ENCODE results near the gene GPC5.
"Not testable (repeated sequence)": the region's sequence is repeated elsewhere in the genome, so short reads cannot be mapped to it uniquely, and the experiment has no call there.

The GPC5 gene

DNA sequence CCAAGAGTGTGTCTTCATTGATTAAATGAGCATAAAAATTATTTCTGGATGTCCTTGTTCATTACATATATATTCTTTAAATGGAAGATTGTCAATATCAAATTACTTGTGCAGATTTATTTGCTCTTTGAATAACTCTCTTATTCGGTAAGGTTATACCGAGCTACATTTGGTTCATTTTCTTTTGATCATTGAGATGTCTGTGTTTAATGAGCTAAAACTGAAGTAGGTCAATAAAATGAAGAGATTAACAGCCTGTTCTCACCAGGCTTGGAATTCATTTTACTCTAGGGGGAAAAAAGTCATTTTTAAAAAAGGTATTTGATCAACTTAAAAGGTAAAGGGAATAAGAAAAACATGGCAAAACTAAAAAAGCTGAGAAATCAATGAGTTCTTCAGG lies 10.6 kb downstream of the GPC5 start:
- no peaks in the 10 kb centered on the region for H3K27me3 ChIP-seq (ENCODE audit: control insufficient read depth, insufficient read depth, low read length)
- H3K4me1 ChIP-seq (ENCODE audit: control insufficient read depth, insufficient read depth, low read length) = no peaks in the 10 kb centered on the region
- H3K36me3 ChIP-seq (ENCODE audit: control insufficient read depth, insufficient read depth, low read length) = no peaks in the 10 kb centered on the region
- H3K4me3 ChIP-seq (ENCODE audit: low read length) = no peak overlapping the region
- H3K9ac ChIP-seq (ENCODE audit: low read length) = no peak overlapping the region
- no peaks in the 10 kb centered on the region for H3K9me3 ChIP-seq (ENCODE audit: control insufficient read depth, low read length)

DNA sequence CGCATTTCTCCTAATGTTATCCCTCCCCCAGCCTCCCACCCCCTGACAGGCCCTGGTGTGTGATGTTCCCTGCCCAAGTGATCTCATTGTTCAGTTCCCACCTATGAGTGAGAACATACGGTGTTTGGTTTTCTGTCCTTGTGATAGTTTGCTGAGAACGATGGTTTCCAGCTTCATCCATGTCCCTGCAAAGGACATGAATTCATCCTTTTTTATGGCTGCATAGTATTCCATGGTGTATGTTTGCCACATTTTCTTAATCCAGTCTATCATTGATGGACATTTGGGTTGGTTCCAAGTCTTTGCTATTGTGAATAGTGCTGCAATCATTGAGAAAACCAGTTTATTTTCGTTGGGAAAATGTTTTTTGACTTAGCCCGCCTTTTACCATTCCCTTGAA lies 18.2 kb downstream of the GPC5 start:
- not testable (repeated sequence) for H3K36me3 ChIP-seq (ENCODE audit: control insufficient read depth, insufficient read depth, low read length); H3K4me3 ChIP-seq (ENCODE audit: low read length); H3K27me3 ChIP-seq (ENCODE audit: control insufficient read depth, insufficient read depth, low read length); H3K4me1 ChIP-seq (ENCODE audit: control insufficient read depth, insufficient read depth, low read length); H3K9me3 ChIP-seq (ENCODE audit: control insufficient read depth, low read length); H3K9ac ChIP-seq (ENCODE audit: low read length)

DNA sequence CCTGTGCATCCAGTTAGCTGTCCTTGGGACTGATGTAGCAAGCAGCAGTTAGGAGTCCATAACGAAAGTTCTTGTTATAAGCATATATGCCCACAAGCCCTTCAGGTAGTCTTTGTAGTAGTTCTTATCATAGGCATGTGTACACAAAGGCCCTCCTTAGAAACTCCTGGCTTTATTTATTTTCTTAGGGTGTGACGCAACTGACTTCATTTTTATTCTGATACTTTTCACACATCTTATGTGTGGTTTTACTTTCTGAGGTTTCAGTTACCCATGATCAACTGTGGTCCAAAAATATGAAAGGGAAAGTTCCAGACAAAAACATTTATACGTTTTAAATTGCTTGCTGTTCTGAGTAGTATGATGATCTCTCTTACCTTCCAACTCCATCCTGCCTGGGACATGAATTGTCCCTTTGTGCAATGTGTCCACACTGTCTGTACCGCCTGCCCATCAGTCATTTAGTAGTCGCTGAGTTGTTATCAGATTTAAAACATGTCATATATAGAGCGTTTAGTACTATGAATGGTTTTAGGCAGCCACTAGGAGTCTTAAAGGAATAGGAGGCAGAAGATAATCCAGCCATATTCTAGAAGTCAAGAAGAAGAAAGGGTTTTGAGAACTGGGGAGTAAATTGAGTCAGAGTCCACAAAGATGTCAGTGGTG lies 19.4 kb downstream of the GPC5 start:
- H3K36me3 ChIP-seq (ENCODE audit: control insufficient read depth, insufficient read depth, low read length) = no peaks in the 10 kb centered on the region
- no peaks in the 10 kb centered on the region for H3K4me1 ChIP-seq (ENCODE audit: control insufficient read depth, insufficient read depth, low read length)
- H3K9ac ChIP-seq (ENCODE audit: low read length) = no peak overlapping the region
- H3K4me3 ChIP-seq (ENCODE audit: low read length) = no peak overlapping the region
- H3K27me3 ChIP-seq (ENCODE audit: control insufficient read depth, insufficient read depth, low read length) = no peaks in the 10 kb centered on the region
- no peaks in the 10 kb centered on the region for H3K9me3 ChIP-seq (ENCODE audit: control insufficient read depth, low read length)

DNA sequence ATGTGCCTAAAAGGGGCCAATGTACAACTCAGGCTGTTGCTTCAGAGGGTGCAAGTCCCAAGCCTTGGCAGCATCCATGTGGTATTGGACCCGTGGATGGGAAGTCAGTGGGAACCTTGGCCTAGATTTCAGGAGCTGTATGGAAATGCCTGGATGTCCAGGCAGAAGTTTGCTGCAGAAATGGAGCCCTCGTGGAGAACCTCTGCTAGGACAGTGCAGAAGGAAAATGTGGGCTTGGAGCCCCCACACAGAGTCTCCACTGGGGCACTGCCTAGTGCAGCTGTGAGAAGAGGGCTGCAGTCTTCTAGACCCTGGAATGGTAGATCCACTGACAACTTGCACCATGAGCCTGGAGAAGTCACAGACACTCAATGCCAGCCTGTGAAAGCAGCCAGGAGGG lies 28.5 kb downstream of the GPC5 start:
- Histone ChIP-seq H3K4me1 (ENCODE audit: control insufficient read depth, insufficient read depth, low read length) (no peaks in the 10 kb centered on the region), H3K4me3 (ENCODE audit: low read length) (no peak overlapping the region), H3K36me3 (ENCODE audit: control insufficient read depth, insufficient read depth, low read length) (no peaks in the 10 kb centered on the region), H3K27me3 (ENCODE audit: control insufficient read depth, insufficient read depth, low read length) (no peaks in the 10 kb centered on the region), H3K9ac (ENCODE audit: low read length) (no peak overlapping the region), H3K9me3 (ENCODE audit: control insufficient read depth, low read length) (no peaks in the 10 kb centered on the region)

DNA sequence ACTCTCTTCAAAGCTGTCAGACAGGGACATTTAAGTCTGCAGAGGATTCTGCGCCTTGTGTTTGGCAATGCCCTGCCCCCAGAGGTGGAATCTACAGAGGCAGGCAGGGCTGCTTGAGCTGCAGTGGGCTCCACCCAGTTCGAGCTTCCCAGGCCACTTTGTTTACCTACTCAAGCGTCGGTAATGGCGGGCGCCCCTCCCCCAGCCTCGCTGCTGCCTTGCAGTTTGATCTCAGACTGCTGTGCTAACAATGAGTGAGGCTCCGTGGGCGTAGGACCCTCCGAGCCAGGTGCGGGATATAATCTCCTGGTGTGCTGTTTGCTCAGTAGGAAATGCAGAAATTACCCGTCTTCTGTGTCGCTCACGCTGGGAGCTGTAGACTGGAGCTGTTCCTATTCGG lies 40.3 kb downstream of the GPC5 start:
- not testable (repeated sequence) for H3K4me3 ChIP-seq (ENCODE audit: low read length); H3K9me3 ChIP-seq (ENCODE audit: control insufficient read depth, low read length); H3K9ac ChIP-seq (ENCODE audit: low read length); H3K27me3 ChIP-seq (ENCODE audit: control insufficient read depth, insufficient read depth, low read length); H3K36me3 ChIP-seq (ENCODE audit: control insufficient read depth, insufficient read depth, low read length); H3K4me1 ChIP-seq (ENCODE audit: control insufficient read depth, insufficient read depth, low read length)

DNA sequence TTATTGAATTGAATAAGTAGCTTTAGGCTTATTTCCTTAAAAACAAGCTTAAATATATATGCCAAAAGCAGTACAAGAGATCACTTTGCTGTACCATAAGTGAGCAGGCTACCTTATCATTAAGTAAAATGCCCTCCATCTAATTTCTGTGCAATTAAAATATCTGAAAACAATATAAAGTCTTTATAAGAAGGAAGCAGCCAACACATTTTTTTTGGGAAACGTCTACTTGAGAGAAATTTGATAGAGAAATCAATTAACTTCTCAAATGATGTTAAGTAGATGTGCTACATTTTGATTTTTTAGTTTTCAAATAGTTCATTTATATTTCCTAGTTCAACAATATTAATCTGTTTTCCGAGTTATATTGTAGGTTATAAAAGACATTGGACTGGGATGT lies 52.5 kb downstream of the GPC5 start:
- H3K27me3 ChIP-seq (ENCODE audit: control insufficient read depth, insufficient read depth, low read length) = no peaks in the 10 kb centered on the region
- no peak overlapping the region for H3K9ac ChIP-seq (ENCODE audit: low read length)
- no peaks in the 10 kb centered on the region for H3K4me1 ChIP-seq (ENCODE audit: control insufficient read depth, insufficient read depth, low read length)
- H3K36me3 ChIP-seq (ENCODE audit: control insufficient read depth, insufficient read depth, low read length) = no peaks in the 10 kb centered on the region
- H3K4me3 ChIP-seq (ENCODE audit: low read length) = no peak overlapping the region
- no peaks in the 10 kb centered on the region for H3K9me3 ChIP-seq (ENCODE audit: control insufficient read depth, low read length)

DNA sequence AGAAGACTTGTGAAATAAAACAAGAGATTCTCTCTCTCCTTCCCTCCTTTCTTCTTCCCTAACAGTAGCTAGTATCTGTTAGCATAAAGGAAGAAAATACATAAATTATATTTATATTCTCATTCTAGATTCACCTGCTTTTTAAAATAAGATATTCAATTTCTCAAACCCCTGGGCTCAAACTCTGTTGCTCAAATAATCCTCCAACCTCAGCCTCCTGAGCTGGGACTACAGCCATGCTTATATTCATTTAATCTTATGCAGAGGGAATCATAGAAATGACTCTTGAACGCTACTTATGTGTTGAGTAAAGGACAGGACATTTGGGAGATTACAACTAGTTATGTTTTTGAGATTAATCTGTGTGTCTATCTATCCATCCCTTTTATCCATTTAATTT lies 56.2 kb downstream of the GPC5 start:
- Histone ChIP-seq H3K4me1 (ENCODE audit: control insufficient read depth, insufficient read depth, low read length) (no peaks in the 10 kb centered on the region), H3K4me3 (ENCODE audit: low read length) (no peak overlapping the region), H3K9me3 (ENCODE audit: control insufficient read depth, low read length) (no peaks in the 10 kb centered on the region), H3K27me3 (ENCODE audit: control insufficient read depth, insufficient read depth, low read length) (no peaks in the 10 kb centered on the region), H3K36me3 (ENCODE audit: control insufficient read depth, insufficient read depth, low read length) (no peaks in the 10 kb centered on the region), H3K9ac (ENCODE audit: low read length) (no peak overlapping the region)

DNA sequence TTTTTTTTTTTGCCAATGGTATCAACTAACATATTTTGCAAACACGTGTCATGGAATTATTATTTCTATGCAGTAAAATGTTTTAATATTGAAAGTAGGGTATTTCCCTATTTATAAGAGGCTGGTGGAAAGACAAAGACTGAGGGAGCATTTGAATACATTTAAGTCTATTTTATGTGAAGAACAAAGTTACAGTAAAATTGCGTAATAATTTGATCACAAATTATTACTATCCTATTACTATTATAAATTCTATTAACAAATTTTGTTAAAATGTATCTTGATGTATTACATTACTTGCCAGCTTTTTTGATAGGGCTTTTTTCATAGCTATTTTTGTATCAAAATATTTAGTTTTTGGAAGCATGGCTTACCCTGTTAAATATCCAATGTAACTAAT lies 58.4 kb downstream of the GPC5 start:
- Histone ChIP-seq H3K9ac (ENCODE audit: low read length) (no peak overlapping the region), H3K27me3 (ENCODE audit: control insufficient read depth, insufficient read depth, low read length) (no peaks in the 10 kb centered on the region), H3K9me3 (ENCODE audit: control insufficient read depth, low read length) (no peaks in the 10 kb centered on the region), H3K4me1 (ENCODE audit: control insufficient read depth, insufficient read depth, low read length) (no peaks in the 10 kb centered on the region), H3K36me3 (ENCODE audit: control insufficient read depth, insufficient read depth, low read length) (no peaks in the 10 kb centered on the region), H3K4me3 (ENCODE audit: low read length) (no peak overlapping the region)

DNA sequence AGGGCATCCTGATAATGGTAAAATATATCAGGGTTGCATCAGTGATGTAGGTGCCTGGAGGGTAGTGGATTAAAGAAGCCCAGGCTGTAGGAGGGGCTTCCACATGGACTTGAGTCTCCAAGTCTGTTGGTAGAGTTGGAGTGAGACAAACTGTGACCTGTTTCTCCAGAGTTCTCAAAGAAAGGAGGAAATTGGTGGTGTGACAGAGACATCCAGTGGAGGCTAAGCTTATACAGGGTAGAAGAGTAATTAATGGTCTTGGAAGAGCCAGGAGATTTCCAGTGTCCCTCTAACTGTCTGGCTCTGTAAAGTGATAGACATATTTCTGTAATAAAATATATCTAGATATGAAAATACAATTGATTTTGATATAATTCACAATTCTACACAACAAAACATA lies 61.1 kb downstream of the GPC5 start:
- no peaks in the 10 kb centered on the region for H3K27me3 ChIP-seq (ENCODE audit: control insufficient read depth, insufficient read depth, low read length)
- H3K36me3 ChIP-seq (ENCODE audit: control insufficient read depth, insufficient read depth, low read length) = no peaks in the 10 kb centered on the region
- H3K9me3 ChIP-seq (ENCODE audit: control insufficient read depth, low read length) = no peaks in the 10 kb centered on the region
- no peaks in the 10 kb centered on the region for H3K4me1 ChIP-seq (ENCODE audit: control insufficient read depth, insufficient read depth, low read length)
- no peak overlapping the region for H3K9ac ChIP-seq (ENCODE audit: low read length)
- no peak overlapping the region for H3K4me3 ChIP-seq (ENCODE audit: low read length)

DNA sequence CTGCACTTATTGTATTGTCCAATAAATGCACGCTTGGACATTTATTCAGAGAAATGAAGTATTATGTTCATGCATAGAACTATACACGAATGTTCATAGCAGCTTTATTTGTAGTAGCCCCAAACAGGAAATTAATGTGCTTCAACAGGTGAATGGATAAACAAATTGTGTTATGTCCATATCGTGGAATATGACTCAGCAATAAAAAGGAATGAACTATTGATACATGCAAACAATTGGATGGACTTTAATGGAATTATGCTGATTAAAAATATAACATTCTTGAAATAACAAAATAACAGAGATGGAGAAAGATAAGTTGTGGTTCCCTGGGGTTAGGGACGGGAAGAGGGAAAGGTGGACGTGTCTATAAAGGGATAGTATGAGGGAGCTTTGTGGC lies 65.9 kb downstream of the GPC5 start:
- Histone ChIP-seq H3K4me1 (ENCODE audit: control insufficient read depth, insufficient read depth, low read length) (no peaks in the 10 kb centered on the region), H3K27me3 (ENCODE audit: control insufficient read depth, insufficient read depth, low read length) (no peaks in the 10 kb centered on the region), H3K9ac (ENCODE audit: low read length) (no peak overlapping the region), H3K36me3 (ENCODE audit: control insufficient read depth, insufficient read depth, low read length) (no peaks in the 10 kb centered on the region), H3K9me3 (ENCODE audit: control insufficient read depth, low read length) (no peaks in the 10 kb centered on the region), H3K4me3 (ENCODE audit: low read length) (no peak overlapping the region)

DNA sequence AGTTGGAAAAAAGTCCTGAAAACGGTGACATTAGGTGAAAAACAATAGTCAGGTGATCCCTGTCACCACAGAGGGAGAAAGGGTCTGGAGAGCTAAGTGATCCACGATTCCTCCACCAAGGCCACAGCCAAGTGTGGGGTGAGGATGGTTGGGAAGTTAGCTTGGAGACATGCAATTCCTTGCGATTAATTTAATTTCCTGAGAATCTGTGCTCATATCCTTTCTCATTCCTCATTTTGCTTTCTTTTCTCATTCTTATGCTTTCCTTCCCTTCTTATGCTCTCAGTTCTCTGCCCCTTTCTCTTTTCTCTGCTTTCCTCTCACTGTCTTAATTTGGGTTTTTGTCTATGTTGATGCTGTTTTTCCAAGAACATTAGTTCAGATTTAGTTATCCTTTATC lies 68.8 kb downstream of the GPC5 start:
- no peak overlapping the region for H3K9ac ChIP-seq (ENCODE audit: low read length)
- no peaks in the 10 kb centered on the region for H3K4me1 ChIP-seq (ENCODE audit: control insufficient read depth, insufficient read depth, low read length)
- H3K36me3 ChIP-seq (ENCODE audit: control insufficient read depth, insufficient read depth, low read length) = no peaks in the 10 kb centered on the region
- no peak overlapping the region for H3K4me3 ChIP-seq (ENCODE audit: low read length)
- no peaks in the 10 kb centered on the region for H3K27me3 ChIP-seq (ENCODE audit: control insufficient read depth, insufficient read depth, low read length)
- no peaks in the 10 kb centered on the region for H3K9me3 ChIP-seq (ENCODE audit: control insufficient read depth, low read length)

DNA sequence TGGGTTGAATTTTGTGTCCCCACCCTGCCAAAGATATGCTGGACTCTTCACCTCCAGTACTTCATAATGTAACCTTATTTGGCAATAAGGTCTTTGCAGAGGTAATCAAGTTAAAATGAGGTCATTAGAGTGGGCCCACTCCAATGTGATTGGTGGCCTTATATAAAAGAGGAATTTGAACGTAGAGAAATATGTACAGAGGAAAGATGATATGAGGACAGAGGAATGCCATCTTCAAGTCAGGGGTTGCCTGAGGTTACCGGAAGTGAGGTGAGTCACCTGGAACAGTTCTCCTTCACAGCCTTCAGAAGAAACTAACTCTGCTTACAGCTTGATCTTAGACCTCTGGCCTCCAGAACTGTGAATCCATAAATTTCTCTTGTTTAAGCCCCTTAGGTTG lies 69.9 kb downstream of the GPC5 start:
- H3K9ac ChIP-seq (ENCODE audit: low read length) = no peak overlapping the region
- no peaks in the 10 kb centered on the region for H3K4me1 ChIP-seq (ENCODE audit: control insufficient read depth, insufficient read depth, low read length)
- H3K9me3 ChIP-seq (ENCODE audit: control insufficient read depth, low read length) = no peaks in the 10 kb centered on the region
- no peaks in the 10 kb centered on the region for H3K27me3 ChIP-seq (ENCODE audit: control insufficient read depth, insufficient read depth, low read length)
- no peak overlapping the region for H3K4me3 ChIP-seq (ENCODE audit: low read length)
- no peaks in the 10 kb centered on the region for H3K36me3 ChIP-seq (ENCODE audit: control insufficient read depth, insufficient read depth, low read length)

DNA sequence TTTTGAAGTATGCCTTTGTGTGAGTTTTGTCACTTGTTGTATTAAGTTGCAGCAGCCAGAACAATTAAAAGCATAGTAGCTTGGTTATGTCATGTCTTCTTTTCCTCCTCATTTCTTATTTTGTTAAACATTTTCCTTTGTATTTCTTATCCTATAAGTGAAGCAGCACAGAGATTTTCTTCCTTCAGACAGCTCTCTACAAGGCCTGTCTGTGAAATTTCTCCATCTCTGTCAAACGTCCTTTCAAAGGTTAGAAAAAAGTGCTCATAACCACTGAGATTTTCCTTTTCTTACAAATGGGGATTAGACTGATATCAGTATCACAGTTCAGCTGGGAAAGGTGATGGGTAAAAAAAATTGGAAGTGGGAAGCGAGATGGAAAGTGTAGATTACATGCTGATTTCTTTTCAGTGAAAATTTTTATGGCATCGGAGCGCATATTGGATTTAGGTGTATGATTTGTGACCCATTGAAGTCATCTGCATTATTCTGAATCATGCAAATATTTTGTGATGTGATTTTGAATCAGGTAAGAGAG lies 71.7 kb downstream of the GPC5 start:
- no peaks in the 10 kb centered on the region for H3K27me3 ChIP-seq (ENCODE audit: control insufficient read depth, insufficient read depth, low read length)
- H3K4me3 ChIP-seq (ENCODE audit: low read length) = no peak overlapping the region
- H3K9me3 ChIP-seq (ENCODE audit: control insufficient read depth, low read length) = no peaks in the 10 kb centered on the region
- no peaks in the 10 kb centered on the region for H3K4me1 ChIP-seq (ENCODE audit: control insufficient read depth, insufficient read depth, low read length)
- no peak overlapping the region for H3K9ac ChIP-seq (ENCODE audit: low read length)
- no peaks in the 10 kb centered on the region for H3K36me3 ChIP-seq (ENCODE audit: control insufficient read depth, insufficient read depth, low read length)
